Trophoblast cell (in vitro differentiated cells and primary cell): ENCODE data around the gene DRC1.

Experiments used
- DNase-seq, 2 donors: peaks; one replicate each; pipeline ENCODE4 v3.0.0-alpha.2; 2016
- H2AFZ ChIP-seq: 2 replicates; pipeline ENCODE4 v1.6.1; 2013; ENCODE audit warnings: low read length, moderate library complexity, mild to moderate bottlenecking; ENCODE audit not compliant: insufficient read depth, poor library complexity
- H2AK5ac ChIP-seq: 2 replicates; pipeline ENCODE4 v1.6.1; 2013; ENCODE audit warnings: mild to moderate bottlenecking, low read length
- H2BK120ac ChIP-seq: 2 replicates; pipeline ENCODE4 v1.6.1; 2013; ENCODE audit warnings: low read length, mild to moderate bottlenecking, moderate library complexity; ENCODE audit not compliant: insufficient read depth, poor library complexity
- H2BK12ac ChIP-seq: 2 replicates; pipeline ENCODE4 v1.6.1; 2013; ENCODE audit warnings: mild to moderate bottlenecking, low read length, moderate library complexity
- H2BK5ac ChIP-seq: 2 replicates; pipeline ENCODE4 v1.6.1; 2013; ENCODE audit warnings: low read length, low read depth, moderate library complexity, mild to moderate bottlenecking; ENCODE audit not compliant: poor library complexity
- H3K14ac ChIP-seq: 2 replicates; pipeline ENCODE4 v1.6.1; 2013; ENCODE audit warnings: mild to moderate bottlenecking, low read length
- H3K18ac ChIP-seq: 2 replicates; pipeline ENCODE4 v1.6.1; 2013; ENCODE audit warnings: mild to moderate bottlenecking, low read length
- H3K23ac ChIP-seq: 2 replicates; pipeline ENCODE4 v1.6.1; 2013; ENCODE audit warnings: low read length
- H3K27ac ChIP-seq: 2 replicates; pipeline ENCODE4 v1.5.1; 2013; ENCODE audit warnings: low read depth, mild to moderate bottlenecking, inconsistent platforms, low read length, moderate library complexity
- H3K27me3 ChIP-seq: 2 replicates; pipeline ENCODE4 v1.6.1; 2013; ENCODE audit warnings: inconsistent platforms, mild to moderate bottlenecking, low read length, moderate library complexity; ENCODE audit not compliant: insufficient read depth
- H3K36me3 ChIP-seq, 2 experiments: 1 replicate in 1 of 2; 2 replicates in 1 of 2; pipeline ENCODE4 v1.6.1; 2013; ENCODE audit warnings: low read length in 2 of 2, mild to moderate bottlenecking in 2 of 2, moderate library complexity in 1 of 2; ENCODE audit not compliant: insufficient read depth in 2 of 2, control insufficient read depth in 1 of 2
- H3K4ac ChIP-seq: 2 replicates; pipeline ENCODE4 v1.6.1; 2013; ENCODE audit warnings: low read depth, mild to moderate bottlenecking, low read length, moderate library complexity
- H3K4me1 ChIP-seq, 2 experiments: 1 replicate in 1 of 2; 2 replicates in 1 of 2; pipeline ENCODE4 v1.6.1; 2013; ENCODE audit warnings: low read length in 2 of 2, mild to moderate bottlenecking in 2 of 2, moderate library complexity in 1 of 2; ENCODE audit not compliant: insufficient read depth in 2 of 2, control insufficient read depth in 1 of 2
- H3K4me2 ChIP-seq: 2 replicates; pipeline ENCODE4 v1.6.1; 2013; ENCODE audit warnings: inconsistent platforms, mild to moderate bottlenecking, low read length, moderate library complexity
- H3K4me3 ChIP-seq: 2 replicates; pipeline ENCODE4 v1.5.1; 2013; ENCODE audit warnings: mild to moderate bottlenecking, low read depth, low read length, inconsistent platforms
- H3K79me1 ChIP-seq: one replicate; pipeline ENCODE4 v1.6.1; 2013; ENCODE audit warnings: low read length
- H3K79me2 ChIP-seq: 2 replicates; pipeline ENCODE4 v1.6.1; 2013; ENCODE audit warnings: low read length, mild to moderate bottlenecking; ENCODE audit not compliant: control insufficient read depth, insufficient read depth, poor library complexity
- H3K9ac ChIP-seq: 2 replicates; pipeline ENCODE4 v1.6.1; 2013; ENCODE audit warnings: mild to moderate bottlenecking, low read length
- H3K9me3 ChIP-seq: 2 replicates; pipeline ENCODE4 v1.6.1; 2013; ENCODE audit warnings: low read depth, mild to moderate bottlenecking, control low read depth, inconsistent platforms, low read length; ENCODE audit not compliant: insufficient read depth
- H4K12ac ChIP-seq: 2 replicates; pipeline ENCODE4 v1.6.1; 2013; ENCODE audit warnings: low read depth, mild to moderate bottlenecking, low read length, moderate library complexity
- H4K8ac ChIP-seq: 2 replicates; pipeline ENCODE4 v1.6.1; 2013; ENCODE audit warnings: low read depth, mild to moderate bottlenecking, low read length, moderate library complexity
- H4K91ac ChIP-seq: one replicate; pipeline ENCODE4 v1.6.1; 2013; ENCODE audit warnings: low read depth, mild to moderate bottlenecking, low read length, moderate library complexity
- WGBS: extraction: QIAGEN DNeasy Blood & Tissue Kit; methylation state at CpG from one replicate; pipeline ENCODE4 v1.1.7; 2013; ENCODE audit warnings: missing lambda C conversion rate; ENCODE audit not compliant: insufficient read length, insufficient coverage; ENCODE audit errors: extremely low coverage; 5-methylcytosine and 5-hydroxymethylcytosine counted together

DRC1 gene

DNA sequence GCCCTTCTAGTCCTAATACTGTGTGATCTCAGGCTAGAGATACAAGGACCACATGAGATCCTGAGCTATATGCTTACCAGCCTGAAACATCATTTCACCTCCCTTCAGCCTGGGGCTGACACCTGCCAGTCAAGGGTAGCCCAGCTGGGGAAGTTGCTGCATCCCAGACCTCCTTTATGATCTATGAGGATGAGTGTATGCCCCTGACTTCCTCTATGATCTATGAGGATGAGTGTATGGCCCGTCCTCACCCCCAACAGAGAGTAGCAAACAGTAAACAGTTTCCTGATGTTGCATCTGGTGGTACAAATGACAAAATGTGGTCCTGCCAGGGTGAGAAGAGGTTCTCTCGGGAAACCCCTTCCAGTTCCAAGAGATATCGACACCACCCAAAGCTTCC, 85.1 kb downstream of the DRC1 start:
- no CpG with 5 or more reads among the region's 3 CpGs for WGBS
- DNase-seq = no peak
- H4K8ac ChIP-seq = no peak overlapping the region

DNA sequence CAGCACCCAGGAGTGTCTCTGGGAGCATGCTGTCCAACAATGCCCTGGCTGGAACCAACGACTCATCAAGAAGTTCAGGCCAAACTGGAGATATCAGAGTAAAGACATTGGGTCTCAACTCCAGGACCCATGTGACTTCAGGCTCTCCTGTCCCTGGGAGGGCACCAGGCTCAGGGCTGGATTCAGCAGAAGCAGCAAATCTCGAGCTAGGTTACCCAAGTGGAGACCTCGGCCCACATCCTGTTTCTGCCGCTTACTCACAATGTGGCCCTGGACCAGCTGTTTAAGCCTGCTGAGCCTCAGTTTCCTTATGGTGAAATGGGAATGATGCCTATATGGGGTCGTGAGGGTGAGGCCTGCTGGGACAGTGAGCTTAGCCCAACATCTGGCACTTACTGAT, 85.5 kb downstream of the DRC1 start:
- no peak overlapping the region for H3K4me2 ChIP-seq
- no peaks in the 10 kb centered on the region for H3K79me1 ChIP-seq
- H3K23ac ChIP-seq = no peak overlapping the region
- no peak overlapping the region for H4K91ac ChIP-seq
- no peak overlapping the region for H4K8ac ChIP-seq
- no peak overlapping the region for H2BK12ac ChIP-seq
- peaks cover 10% of the 10 kb centered on the region for H3K9me3 ChIP-seq
- H3K36me3 ChIP-seq = no peaks in the 10 kb centered on the region
- H2BK120ac ChIP-seq = no peak overlapping the region
- H2AK5ac ChIP-seq = no peak overlapping the region
- no peak overlapping the region for H4K12ac ChIP-seq
- H3K14ac ChIP-seq = no peak overlapping the region
- H3K18ac ChIP-seq = no peak overlapping the region
- H3K9ac ChIP-seq = no peak overlapping the region
- H3K4ac ChIP-seq = no peak overlapping the region
- H3K79me2 ChIP-seq = no peaks in the 10 kb centered on the region
- no peak for DNase-seq
- no peak overlapping the region for H2BK5ac ChIP-seq
- no peak overlapping the region for H3K4me3 ChIP-seq
- no CpG with 5 or more reads among the region's 5 CpGs for WGBS
- H3K27ac ChIP-seq = no peak overlapping the region
- H3K4me1 ChIP-seq = no peaks in the 10 kb centered on the region
- H3K27me3 ChIP-seq = no peaks in the 10 kb centered on the region
- H2AFZ ChIP-seq = no peak overlapping the region

More for the DNA sequence above, 85.1 kb downstream of the DRC1 start:
- no peaks in the 10 kb centered on the region for H3K4me1 ChIP-seq
- H3K36me3 ChIP-seq = no peaks in the 10 kb centered on the region
- H2BK5ac ChIP-seq = no peak overlapping the region
- H3K4me3 ChIP-seq = no peak overlapping the region
- no peaks in the 10 kb centered on the region for H3K79me1 ChIP-seq
- H3K9me3 ChIP-seq = peaks cover 10% of the 10 kb centered on the region
- H2AFZ ChIP-seq = no peak overlapping the region
- no peak overlapping the region for H3K23ac ChIP-seq
- no peak overlapping the region for H3K4me2 ChIP-seq
- no peak overlapping the region for H3K27ac ChIP-seq
- H2BK12ac ChIP-seq = no peak overlapping the region
- no peaks in the 10 kb centered on the region for H3K79me2 ChIP-seq
- no peak overlapping the region for H3K14ac ChIP-seq
- no peak overlapping the region for H4K91ac ChIP-seq
- H2BK120ac ChIP-seq = no peak overlapping the region
- H2AK5ac ChIP-seq = no peak overlapping the region
- no peak overlapping the region for H3K18ac ChIP-seq
- H3K9ac ChIP-seq = no peak overlapping the region
- H4K12ac ChIP-seq = no peak overlapping the region
- no peak overlapping the region for H3K4ac ChIP-seq
- no peaks in the 10 kb centered on the region for H3K27me3 ChIP-seq

DNA sequence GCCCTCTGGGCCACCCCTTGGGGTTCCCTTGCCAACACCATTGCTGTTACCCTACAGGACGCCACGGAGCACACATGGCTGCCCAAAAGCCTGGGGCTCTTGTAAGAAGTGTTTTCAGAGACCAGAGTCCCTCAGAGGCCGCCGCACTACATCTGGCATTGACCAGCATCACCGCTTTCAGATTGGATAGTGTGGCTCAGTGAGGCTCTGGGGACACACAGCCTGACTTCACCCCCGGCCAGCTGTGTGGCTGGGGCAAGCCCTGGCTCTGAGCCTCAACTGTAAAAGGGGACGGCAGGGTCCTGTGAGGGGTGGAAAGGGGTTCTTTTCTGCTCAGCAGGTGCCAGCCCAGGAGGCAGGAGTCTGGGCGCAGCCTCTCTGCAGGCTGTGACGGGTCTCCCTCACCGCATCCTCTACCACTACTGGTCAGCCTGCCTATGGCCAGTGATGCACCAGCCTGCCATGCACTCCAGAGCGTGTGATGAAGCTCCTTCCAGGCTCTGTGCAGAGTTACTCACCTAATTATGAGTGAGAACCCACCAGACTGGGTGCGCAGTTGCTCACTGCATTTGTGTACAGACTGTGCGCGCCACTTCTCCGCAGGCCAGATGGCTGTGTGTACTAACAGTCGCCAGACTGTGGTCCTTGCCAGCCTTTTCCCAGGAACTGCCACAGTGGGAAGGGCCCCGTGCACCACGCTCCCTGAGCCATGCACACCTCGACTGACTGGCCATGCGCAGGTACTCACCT, 86.9 kb downstream of the DRC1 start:
- no peak overlapping the region for H3K4me2 ChIP-seq
- no peak overlapping the region for H3K23ac ChIP-seq
- no CpG with 5 or more reads among the region's 20 CpGs for WGBS

DNA sequence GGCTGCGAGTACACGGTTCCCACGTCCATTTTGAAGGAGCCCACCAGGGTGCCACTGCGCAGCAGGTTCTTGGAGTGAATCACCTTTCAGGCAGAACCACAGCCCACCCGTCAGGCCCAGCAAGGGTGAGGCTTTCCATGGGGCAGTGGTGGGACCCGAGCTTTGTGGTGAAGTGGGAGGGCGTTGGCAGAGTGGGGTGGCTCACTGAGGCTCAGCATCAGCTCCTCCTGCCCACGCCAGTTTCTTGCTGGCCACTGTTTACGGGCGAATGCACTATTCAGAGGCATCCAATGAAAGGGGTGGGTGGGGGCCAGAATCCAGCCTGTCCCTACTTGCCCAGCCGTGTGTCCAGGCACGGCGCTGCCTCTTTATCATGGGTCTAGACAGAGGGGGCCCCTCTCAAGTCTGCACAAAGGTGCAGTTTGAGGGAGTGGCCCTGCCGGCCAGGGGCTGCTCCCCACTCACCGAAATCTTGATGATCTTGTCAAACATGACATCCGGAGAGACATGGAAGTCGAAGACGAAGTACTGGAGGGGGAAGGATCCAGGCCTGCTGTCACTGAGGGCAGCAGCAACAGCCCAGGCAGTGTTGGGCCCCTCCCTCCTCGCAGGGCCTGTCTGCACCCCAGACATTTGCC, 87.6 kb downstream of the DRC1 start:
- Histone ChIP-seq H3K9ac (no peak overlapping the region), H3K27ac (no peak overlapping the region), H3K79me1 (no peaks in the 10 kb centered on the region), H3K36me3 (no peaks in the 10 kb centered on the region), H2BK12ac (no peak overlapping the region), H3K9me3 (peaks cover 3% of the 10 kb centered on the region), H2AFZ (no peak overlapping the region), H4K12ac (no peak overlapping the region), H2BK5ac (no peak overlapping the region), H3K23ac (no peak overlapping the region), H3K4ac (no peak overlapping the region), H3K27me3 (no peaks in the 10 kb centered on the region), H3K4me1 (no peaks in the 10 kb centered on the region), H3K79me2 (no peaks in the 10 kb centered on the region), H3K4me2 (no peak overlapping the region), H4K91ac (no peak overlapping the region), H4K8ac (no peak overlapping the region), H2AK5ac (no peak overlapping the region), H3K14ac (no peak overlapping the region), H2BK120ac (no peak overlapping the region), H3K18ac (no peak overlapping the region), H3K4me3 (no peak overlapping the region)
- no peak for DNase-seq
- WGBS = no CpG with 5 or more reads among the region's 19 CpGs

More for the DNA sequence above, 86.9 kb downstream of the DRC1 start:
- no peaks in the 10 kb centered on the region for H3K79me1 ChIP-seq
- H3K4me3 ChIP-seq = no peak overlapping the region
- no peak overlapping the region for H3K27ac ChIP-seq
- no peak overlapping the region for H3K4ac ChIP-seq
- no peak overlapping the region for H4K8ac ChIP-seq
- H4K91ac ChIP-seq = no peak overlapping the region
- no peak overlapping the region for H3K18ac ChIP-seq
- H3K4me1 ChIP-seq = no peaks in the 10 kb centered on the region
- H3K14ac ChIP-seq = no peak overlapping the region
- no peak overlapping the region for H2AK5ac ChIP-seq
- H2BK120ac ChIP-seq = no peak overlapping the region
- H3K36me3 ChIP-seq = no peaks in the 10 kb centered on the region
- H3K79me2 ChIP-seq = no peaks in the 10 kb centered on the region
- no peak overlapping the region for H2BK12ac ChIP-seq
- H3K27me3 ChIP-seq = no peaks in the 10 kb centered on the region
- peaks cover 3% of the 10 kb centered on the region for H3K9me3 ChIP-seq
- no peak overlapping the region for H2BK5ac ChIP-seq
- no peak overlapping the region for H4K12ac ChIP-seq
- no peak overlapping the region for H2AFZ ChIP-seq
- no peak for DNase-seq
- no peak overlapping the region for H3K9ac ChIP-seq
